Stimulated activated naive CD8-positive, alpha-beta T cell treated with anti-CD3 and anti-CD28 coated beads, Interleukin-15, Interleukin-2, amounts not matched to agents 100 ng/mL and 50 ng/mL, for 24 hours (primary cell): ENCODE results near the gene CACNA2D3.

Experiments
- H3K27ac Mint-ChIP-seq: one replicate; pipeline ENCODE4 v1.8.0; 2021; ENCODE audit warnings: mild to moderate bottlenecking, mixed read lengths
- H3K27me3 Mint-ChIP-seq: one replicate; pipeline ENCODE4 v1.8.0; 2021; ENCODE audit warnings: mixed read lengths
- H3K36me3 Mint-ChIP-seq: one replicate; pipeline ENCODE4 v1.8.0; 2021; ENCODE audit warnings: low read depth, mixed read lengths
- H3K4me1 Mint-ChIP-seq: one replicate; pipeline ENCODE4 v1.8.0; 2021; ENCODE audit warnings: low read depth, mixed read lengths
- H3K4me3 Mint-ChIP-seq: one replicate; pipeline ENCODE4 v1.8.0; 2021; ENCODE audit warnings: mild to moderate bottlenecking, mixed read lengths
- H3K9me3 Mint-ChIP-seq: one replicate; pipeline ENCODE4 v1.8.0; 2021; ENCODE audit warnings: mixed read lengths

Gene CACNA2D3

DNA sequence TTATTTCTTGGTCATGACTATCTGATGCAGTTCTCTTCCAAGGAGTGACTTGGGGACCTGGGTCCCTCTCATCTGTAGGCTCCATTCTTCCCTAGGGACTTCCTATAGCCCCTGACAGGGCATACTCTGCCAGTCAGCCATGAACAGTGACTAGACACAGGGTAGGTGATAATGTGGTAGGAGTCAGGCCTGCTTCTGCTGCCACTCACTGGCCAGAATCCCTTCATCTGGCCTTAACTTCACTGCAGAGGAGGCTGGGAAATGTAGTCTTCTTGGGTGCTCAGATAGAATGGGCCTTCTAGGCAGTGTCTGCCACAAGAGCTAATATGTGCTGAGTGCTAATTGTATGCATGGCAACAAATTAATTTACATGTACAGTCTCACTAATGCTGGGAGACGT is 84.5 kb downstream of the CACNA2D3 start:
- Mint-ChIP-seq H3K9me3 (peaks cover 5% of the 10 kb centered on the region), H3K4me1 (no peaks in the 10 kb centered on the region), H3K27me3 (no peaks in the 10 kb centered on the region), H3K36me3 (no peaks in the 10 kb centered on the region), H3K4me3 (no peak overlapping the region), H3K27ac (no peak overlapping the region)

DNA sequence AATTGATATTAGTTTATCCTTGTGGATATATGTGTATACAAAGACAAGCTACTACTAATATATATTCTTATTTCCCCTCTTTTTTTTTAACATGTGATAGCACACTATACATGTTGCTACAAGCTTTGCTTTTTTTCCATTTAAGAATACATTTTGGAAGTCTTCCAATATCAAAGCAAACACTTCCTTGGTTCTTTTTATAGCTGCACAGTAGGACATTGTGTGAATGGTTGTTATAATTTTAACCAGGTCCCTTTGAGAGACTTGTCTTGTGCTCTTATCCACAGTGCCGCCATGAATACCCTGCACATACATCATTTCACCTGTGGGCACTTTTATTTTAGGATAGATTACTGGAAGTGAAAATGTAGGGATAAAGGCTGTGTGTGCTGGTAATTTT is 88.7 kb downstream of the CACNA2D3 start:
- H3K4me1 Mint-ChIP-seq, result no peaks in the 10 kb centered on the region
- H3K9me3 Mint-ChIP-seq, result peaks cover 11% of the 10 kb centered on the region
- no peak overlapping the region for H3K27ac Mint-ChIP-seq
- H3K36me3 Mint-ChIP-seq, result no peaks in the 10 kb centered on the region
- no peak overlapping the region for H3K4me3 Mint-ChIP-seq
- no peaks in the 10 kb centered on the region for H3K27me3 Mint-ChIP-seq

DNA sequence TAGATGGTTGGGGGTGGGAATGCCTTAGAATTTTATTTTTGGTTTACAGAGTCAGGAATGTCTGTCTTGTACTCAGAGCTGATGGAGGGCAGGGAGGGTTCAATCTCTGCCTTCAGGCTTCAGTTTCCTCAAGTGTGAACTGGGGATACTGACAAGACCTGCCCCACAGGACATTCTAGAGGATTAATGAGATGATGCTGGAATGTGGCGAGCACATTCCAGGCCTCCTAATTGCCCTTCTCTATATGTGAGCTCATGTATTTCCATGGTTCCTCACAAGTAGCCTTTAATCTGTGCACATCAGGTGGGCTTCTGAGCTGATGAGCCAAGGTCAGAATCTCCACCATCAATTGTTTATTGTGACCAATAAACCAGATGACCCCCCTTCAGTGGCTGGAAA is 90.4 kb downstream of the CACNA2D3 start:
- Mint-ChIP-seq H3K9me3 (peaks cover 11% of the 10 kb centered on the region), H3K27ac (no peak overlapping the region), H3K4me3 (no peak overlapping the region), H3K4me1 (no peaks in the 10 kb centered on the region), H3K27me3 (no peaks in the 10 kb centered on the region), H3K36me3 (no peaks in the 10 kb centered on the region)

DNA sequence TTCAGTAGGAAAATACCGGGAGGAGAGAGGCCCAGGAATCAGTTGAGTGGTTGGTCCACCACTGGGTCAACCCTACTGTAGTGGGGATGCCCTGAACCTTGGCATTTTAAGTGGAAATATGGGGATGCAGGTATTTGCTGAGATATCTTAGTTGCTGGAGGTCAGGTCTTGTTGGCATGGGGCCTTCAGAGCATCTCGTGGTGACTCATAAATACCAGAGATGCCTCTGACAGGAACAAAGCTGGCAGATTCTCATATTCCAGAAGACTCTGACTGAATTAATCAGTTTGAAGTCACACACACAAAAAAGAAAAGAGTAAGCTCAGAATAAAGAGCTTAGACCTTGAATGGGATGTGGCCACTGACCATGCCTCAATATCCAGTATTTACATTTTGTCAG is 91.6 kb downstream of the CACNA2D3 start:
- no peak overlapping the region for H3K4me3 Mint-ChIP-seq
- H3K9me3 Mint-ChIP-seq, result peaks cover 11% of the 10 kb centered on the region
- H3K27me3 Mint-ChIP-seq, result no peaks in the 10 kb centered on the region
- H3K27ac Mint-ChIP-seq, result no peak overlapping the region
- H3K36me3 Mint-ChIP-seq, result no peaks in the 10 kb centered on the region
- H3K4me1 Mint-ChIP-seq, result no peaks in the 10 kb centered on the region

DNA sequence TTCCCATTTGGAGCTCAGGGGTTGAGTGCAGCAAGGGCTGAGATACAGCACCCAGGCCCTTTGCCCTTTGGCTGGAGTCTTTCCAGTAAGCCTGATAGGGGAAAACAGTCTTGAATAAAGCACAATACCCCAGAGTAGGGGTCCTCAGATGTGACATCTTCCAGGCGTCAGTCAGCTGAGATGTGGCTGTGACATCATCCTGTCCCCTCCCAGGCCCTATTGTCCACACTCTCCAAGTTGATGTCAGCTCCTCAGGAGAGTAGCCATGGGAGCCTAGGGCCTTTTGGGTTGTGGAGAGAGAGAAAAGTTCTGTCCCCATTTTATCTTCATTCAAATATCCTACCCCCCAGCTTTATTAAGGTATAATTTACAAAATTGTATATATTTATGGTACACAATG is 92.5 kb downstream of the CACNA2D3 start:
- no peaks in the 10 kb centered on the region for H3K36me3 Mint-ChIP-seq
- no peak overlapping the region for H3K4me3 Mint-ChIP-seq
- H3K9me3 Mint-ChIP-seq, result peaks cover 8% of the 10 kb centered on the region
- no peaks in the 10 kb centered on the region for H3K27me3 Mint-ChIP-seq
- H3K4me1 Mint-ChIP-seq, result no peaks in the 10 kb centered on the region
- H3K27ac Mint-ChIP-seq, result no peak overlapping the region

DNA sequence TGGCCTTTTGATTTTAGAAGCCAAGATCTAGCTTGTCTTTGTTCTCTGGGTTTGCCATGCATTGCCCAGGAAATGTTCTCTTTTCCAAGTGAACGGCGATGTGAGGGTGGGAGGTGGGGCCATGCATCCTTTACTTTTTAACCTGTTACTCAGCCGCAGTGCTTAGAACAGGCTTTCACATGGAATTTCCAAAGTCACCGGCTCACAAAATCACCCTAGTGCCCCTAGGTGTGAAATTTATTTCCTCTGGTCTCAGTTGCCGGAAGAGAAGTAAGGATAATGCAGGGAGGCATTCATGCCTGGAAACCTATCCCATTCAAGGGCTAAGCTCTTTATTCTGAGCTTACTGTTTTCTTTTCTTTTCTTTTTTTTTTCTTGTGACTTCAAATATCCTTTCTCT is 93.2 kb downstream of the CACNA2D3 start:
- H3K27me3 Mint-ChIP-seq, result no peaks in the 10 kb centered on the region
- H3K4me1 Mint-ChIP-seq, result no peaks in the 10 kb centered on the region
- H3K36me3 Mint-ChIP-seq, result no peaks in the 10 kb centered on the region
- no peak overlapping the region for H3K4me3 Mint-ChIP-seq
- H3K9me3 Mint-ChIP-seq, result peaks cover 6% of the 10 kb centered on the region
- no peak overlapping the region for H3K27ac Mint-ChIP-seq

DNA sequence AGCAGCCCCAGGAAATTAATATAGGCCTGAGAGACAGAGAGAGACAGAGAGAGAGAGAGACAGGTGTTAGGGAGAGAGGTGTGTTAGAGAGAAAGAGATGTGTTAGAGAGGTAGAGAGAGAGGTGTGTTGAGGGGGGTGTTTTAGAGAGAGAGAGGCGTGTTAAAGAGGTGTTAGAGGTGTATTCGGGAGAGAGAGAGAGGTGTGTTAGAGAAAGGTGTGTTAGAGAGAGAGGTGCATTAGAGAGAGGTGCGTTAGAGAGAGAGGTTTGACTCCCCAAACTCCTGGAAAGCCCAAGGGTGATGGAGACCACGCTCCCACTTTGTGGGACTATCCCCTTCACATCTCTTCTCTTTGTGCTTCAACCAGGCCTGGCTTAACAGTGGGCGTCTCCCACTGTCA is 95.5 kb downstream of the CACNA2D3 start:
- Mint-ChIP-seq H3K4me1 (no peaks in the 10 kb centered on the region), H3K27ac (no peak overlapping the region), H3K9me3 (no peaks in the 10 kb centered on the region), H3K27me3 (no peaks in the 10 kb centered on the region), H3K4me3 (no peak overlapping the region), H3K36me3 (no peaks in the 10 kb centered on the region)

DNA sequence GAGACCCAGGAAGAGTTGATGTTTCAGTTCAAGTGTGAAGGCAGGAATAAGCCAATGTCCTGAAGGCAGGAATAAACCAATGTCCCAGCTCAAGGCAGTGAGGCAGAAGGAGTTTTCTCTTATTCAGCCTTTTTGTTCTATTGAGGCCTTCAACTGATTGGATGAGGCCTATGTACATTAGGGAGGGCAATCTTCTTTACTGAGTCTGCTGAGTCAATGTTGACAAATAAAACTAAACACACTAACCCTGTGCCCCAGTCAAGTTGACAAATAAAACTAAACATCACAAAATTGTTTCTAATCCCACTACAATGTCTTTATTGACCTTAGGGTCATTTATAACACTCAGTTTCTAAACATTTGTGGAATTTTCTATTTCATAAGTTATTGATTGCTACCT is 100.0 kb downstream of the CACNA2D3 start:
- no peak overlapping the region for H3K4me3 Mint-ChIP-seq
- no peaks in the 10 kb centered on the region for H3K4me1 Mint-ChIP-seq
- H3K36me3 Mint-ChIP-seq, result no peaks in the 10 kb centered on the region
- no peak overlapping the region for H3K27ac Mint-ChIP-seq
- no peaks in the 10 kb centered on the region for H3K9me3 Mint-ChIP-seq
- H3K27me3 Mint-ChIP-seq, result peaks cover 4% of the 10 kb centered on the region

DNA sequence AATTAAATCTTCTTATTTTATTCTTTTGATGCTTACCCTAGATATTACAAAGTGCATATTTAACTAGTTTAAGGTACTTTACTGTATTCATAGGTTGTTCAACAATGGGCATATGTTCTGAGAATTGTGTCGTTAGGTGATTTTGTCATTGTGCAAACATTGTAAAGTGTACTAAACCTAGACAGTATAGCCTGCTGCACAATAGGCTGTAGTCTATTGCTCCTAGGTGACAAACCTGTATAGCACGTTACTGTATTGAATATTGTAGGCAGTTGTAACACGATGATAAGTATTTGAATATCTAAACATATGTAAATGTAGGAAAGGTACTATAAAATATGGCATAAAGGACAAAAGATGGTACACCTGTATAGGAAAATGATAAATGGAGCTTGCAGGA is 100.7 kb downstream of the CACNA2D3 start:
- peaks cover 4% of the 10 kb centered on the region for H3K27me3 Mint-ChIP-seq
- no peaks in the 10 kb centered on the region for H3K36me3 Mint-ChIP-seq
- H3K4me1 Mint-ChIP-seq, result no peaks in the 10 kb centered on the region
- no peaks in the 10 kb centered on the region for H3K9me3 Mint-ChIP-seq
- H3K27ac Mint-ChIP-seq, result no peak overlapping the region
- no peak overlapping the region for H3K4me3 Mint-ChIP-seq

DNA sequence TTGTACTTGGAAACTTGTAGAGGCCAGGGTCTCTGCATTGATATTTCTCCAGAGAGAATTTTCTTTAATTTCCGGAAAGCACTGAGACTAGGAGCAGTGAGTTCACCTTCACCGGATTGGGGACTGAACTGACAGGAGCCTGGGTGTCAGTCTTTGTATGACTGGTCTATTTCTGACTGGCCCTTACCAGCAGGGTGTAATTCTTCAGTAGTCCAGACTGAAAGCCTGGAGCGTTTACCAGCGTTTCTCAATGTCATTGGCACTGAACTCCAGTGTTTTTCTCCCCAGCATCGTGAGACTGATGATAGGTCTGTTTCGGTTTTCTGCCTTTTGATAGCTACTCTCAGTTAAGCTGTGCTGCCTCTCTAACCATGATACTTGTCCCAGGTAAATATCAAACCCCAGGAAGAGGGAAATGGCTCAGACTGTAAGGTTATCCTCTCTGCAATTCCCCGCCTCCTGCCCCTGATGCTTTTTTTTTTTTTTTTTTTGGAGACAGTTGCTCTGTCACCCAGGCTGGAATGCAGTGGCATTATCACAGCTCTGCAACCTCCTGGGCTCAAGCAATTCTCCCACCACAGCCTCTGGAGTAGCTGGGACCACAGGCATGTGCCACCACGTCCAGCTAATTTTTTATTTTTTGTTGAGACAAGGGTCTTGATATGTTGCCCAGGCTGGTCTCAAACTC is 103.6 kb downstream of the CACNA2D3 start:
- Mint-ChIP-seq H3K36me3 (no peaks in the 10 kb centered on the region), H3K4me1 (no peaks in the 10 kb centered on the region), H3K4me3 (no peak overlapping the region), H3K9me3 (no peaks in the 10 kb centered on the region), H3K27me3 (peaks cover 4% of the 10 kb centered on the region), H3K27ac (no peak overlapping the region)

DNA sequence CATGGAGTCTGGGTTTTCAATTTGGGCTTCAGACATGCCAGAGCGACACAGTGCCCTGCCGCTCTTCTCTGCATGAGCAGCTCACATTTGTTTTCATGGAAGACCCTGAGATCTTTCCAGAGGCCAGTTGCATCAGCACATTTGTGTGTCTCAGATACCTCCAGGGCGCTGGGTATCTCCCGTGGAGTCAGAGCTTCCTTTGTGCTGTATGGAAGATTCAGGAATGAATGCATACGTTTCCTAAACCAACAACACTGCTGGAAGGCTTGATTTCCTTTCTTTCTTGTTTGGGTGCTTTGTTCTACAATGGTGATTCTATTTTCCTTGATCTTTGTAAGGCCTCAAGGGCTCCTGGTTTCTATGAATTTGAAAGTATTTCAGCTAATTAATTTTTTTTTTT is 106.5 kb downstream of the CACNA2D3 start:
- no peaks in the 10 kb centered on the region for H3K36me3 Mint-ChIP-seq
- H3K27me3 Mint-ChIP-seq, result peaks cover 4% of the 10 kb centered on the region

DNA sequence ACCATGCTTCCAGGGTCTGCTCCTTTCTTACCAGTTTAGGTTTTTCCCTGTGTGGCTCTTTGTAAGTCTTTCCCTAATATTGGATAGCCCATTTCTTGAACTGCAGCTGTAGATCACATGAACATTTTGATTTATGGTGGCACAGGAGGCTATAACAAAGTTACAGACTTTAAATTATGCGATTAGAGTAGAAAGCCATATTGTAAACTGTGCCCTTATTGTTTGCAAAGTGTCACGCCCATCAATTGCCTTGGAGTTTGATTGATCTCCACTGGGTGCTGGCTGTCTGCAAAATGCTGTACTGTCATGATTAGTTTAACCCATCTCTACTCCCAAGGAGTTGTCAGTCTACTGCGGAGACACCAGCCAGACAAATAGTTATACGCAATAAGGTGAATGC is 110.3 kb downstream of the CACNA2D3 start:
- H3K27ac Mint-ChIP-seq, result no peak overlapping the region
- H3K4me1 Mint-ChIP-seq, result no peaks in the 10 kb centered on the region
- no peaks in the 10 kb centered on the region for H3K9me3 Mint-ChIP-seq
- no peaks in the 10 kb centered on the region for H3K27me3 Mint-ChIP-seq
- no peaks in the 10 kb centered on the region for H3K36me3 Mint-ChIP-seq
- H3K4me3 Mint-ChIP-seq, result no peak overlapping the region

More for the DNA sequence above, 106.5 kb downstream of the CACNA2D3 start:
- H3K27ac Mint-ChIP-seq, result no peak overlapping the region
- no peak overlapping the region for H3K4me3 Mint-ChIP-seq
- no peaks in the 10 kb centered on the region for H3K4me1 Mint-ChIP-seq
- H3K9me3 Mint-ChIP-seq, result no peaks in the 10 kb centered on the region

DNA sequence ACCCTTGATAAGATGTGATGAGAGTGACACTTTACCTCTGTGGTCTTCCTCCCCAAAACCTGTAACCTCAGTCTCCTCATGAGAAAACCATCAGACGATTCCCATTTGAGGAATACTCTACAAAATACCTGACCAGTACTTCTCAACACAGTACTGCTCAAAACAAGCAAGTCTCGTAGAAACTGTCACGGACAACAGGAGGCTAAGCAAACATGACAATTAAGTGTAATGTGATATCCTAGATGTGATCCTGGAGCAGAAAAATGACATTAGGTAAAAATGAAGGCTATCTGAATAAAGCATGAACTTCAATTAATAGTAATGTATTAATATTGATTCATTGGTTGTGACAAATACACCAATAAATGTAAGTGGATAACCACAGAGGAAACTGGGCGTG is 113.6 kb downstream of the CACNA2D3 start:
- no peaks in the 10 kb centered on the region for H3K4me1 Mint-ChIP-seq
- H3K27ac Mint-ChIP-seq, result no peak overlapping the region
- H3K27me3 Mint-ChIP-seq, result peaks cover 4% of the 10 kb centered on the region
- H3K4me3 Mint-ChIP-seq, result no peak overlapping the region
- H3K36me3 Mint-ChIP-seq, result no peaks in the 10 kb centered on the region
- H3K9me3 Mint-ChIP-seq, result no peaks in the 10 kb centered on the region

DNA sequence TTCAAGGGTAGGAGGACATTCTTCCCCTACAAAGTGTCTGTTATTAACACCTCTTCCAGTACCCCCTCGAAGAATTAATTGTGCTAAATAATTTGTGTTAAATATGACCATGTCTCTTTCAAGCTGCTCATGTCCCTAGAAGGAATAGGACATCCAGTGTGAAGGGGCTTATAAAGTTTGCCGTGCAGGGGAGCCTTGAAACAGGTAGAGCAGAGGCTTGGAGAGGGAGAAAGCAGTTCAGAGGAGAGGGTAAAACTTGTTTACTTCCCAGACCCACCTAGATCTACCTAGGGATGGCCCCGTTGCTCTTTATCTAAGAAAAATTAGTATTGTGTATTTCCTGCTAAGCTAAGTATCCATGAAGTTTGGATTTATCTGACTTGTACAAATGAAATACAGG is 114.8 kb downstream of the CACNA2D3 start:
- no peak overlapping the region for H3K4me3 Mint-ChIP-seq
- no peaks in the 10 kb centered on the region for H3K9me3 Mint-ChIP-seq
- H3K27ac Mint-ChIP-seq, result no peak overlapping the region
- H3K4me1 Mint-ChIP-seq, result no peaks in the 10 kb centered on the region
- H3K27me3 Mint-ChIP-seq, result peaks cover 4% of the 10 kb centered on the region
- H3K36me3 Mint-ChIP-seq, result no peaks in the 10 kb centered on the region

DNA sequence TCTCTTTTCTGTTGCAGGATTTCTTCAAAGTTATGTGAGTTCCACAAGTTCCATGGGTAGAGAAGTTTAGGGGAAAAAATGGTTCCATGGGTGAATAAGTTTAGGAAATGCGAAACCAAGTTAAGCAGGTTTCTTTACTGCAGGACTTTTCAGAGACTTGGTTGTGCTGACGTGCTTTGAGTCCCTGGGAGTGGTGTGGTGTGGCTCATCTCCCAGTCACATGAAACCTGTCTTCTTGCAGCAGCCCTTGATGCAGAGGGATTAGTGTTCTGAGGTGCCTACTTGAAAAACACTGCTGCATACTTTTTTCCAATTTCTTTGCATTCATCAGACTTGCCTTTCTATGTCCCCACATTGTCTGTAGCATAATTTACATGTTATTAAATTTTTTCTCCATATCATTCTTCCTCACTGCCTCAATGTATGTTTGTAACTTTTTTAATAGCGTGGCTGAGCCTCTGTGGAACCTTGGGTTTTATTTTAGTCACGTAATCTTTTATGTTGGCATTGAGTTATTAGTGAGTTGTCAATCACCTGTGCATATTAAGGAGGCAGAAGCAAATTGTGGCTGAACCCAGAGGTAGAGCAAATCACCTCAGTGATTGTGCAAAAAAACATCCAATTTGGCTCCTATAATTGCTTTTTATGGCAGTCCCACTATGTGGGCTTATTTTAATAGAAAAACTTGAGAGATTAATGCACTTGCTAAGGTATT is 115.6 kb downstream of the CACNA2D3 start:
- H3K27ac Mint-ChIP-seq, result no peak overlapping the region
- no peaks in the 10 kb centered on the region for H3K4me1 Mint-ChIP-seq
- no peaks in the 10 kb centered on the region for H3K36me3 Mint-ChIP-seq
- no peak overlapping the region for H3K4me3 Mint-ChIP-seq
- no peaks in the 10 kb centered on the region for H3K9me3 Mint-ChIP-seq
- peaks cover 4% of the 10 kb centered on the region for H3K27me3 Mint-ChIP-seq

DNA sequence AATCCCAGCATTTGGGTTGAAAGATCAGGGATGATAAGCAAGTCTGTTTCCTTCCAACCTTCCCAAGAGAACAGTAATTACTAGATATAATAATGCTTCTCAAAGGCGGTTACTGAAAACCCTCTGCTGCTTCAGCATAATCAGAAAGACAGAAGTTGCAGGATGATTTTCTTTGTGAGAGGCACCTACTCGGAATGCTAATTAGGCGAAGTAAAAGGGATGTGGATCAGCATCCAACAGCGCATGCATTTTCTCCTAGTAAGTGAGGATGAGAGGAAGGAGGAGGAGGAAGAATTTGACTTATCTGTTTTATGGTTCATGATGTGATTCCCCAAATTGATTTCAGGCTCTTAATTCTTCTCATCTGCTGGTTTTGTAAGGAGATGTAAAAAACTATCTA is 118.0 kb downstream of the CACNA2D3 start:
- peaks cover 4% of the 10 kb centered on the region for H3K27me3 Mint-ChIP-seq
- H3K27ac Mint-ChIP-seq, result no peak overlapping the region
- H3K9me3 Mint-ChIP-seq, result no peaks in the 10 kb centered on the region
- no peak overlapping the region for H3K4me3 Mint-ChIP-seq
- no peaks in the 10 kb centered on the region for H3K36me3 Mint-ChIP-seq
- H3K4me1 Mint-ChIP-seq, result no peaks in the 10 kb centered on the region
